GM12891 (cell line): ENCODE measurements around the gene LRRC8D.

Experiments used
- DNase-seq: peaks from one replicate; pipeline ENCODE4 v3.0.0; 2011; ENCODE audit warnings: low spot score; ENCODE audit not compliant: insufficient read length
- FAIRE-seq: peaks from 2 replicates; lab custom pipeline; 2011; peaks lifted over from hg19 to GRCh38; lab: Jason Lieb, UNC
- PAX5 ChIP-seq: IDR thresholded peaks from 2 replicates; pipeline ENCODE4 v1.6.1; 2011; ENCODE audit warnings: low read length, moderate library complexity, mild to moderate bottlenecking; ENCODE audit not compliant: insufficient read depth, severe bottlenecking
- POLR2A ChIP-seq: IDR thresholded peaks from 2 replicates; pipeline ENCODE4 v1.6.1; 2011; ENCODE audit warnings: low read depth, low read length, control low read depth
- POLR2AphosphoS5 ChIP-seq: IDR thresholded peaks from 2 replicates; pipeline ENCODE4 v1.6.1; 2011; ENCODE audit warnings: low read depth, low read length, control low read depth
- POU2F2 ChIP-seq: IDR thresholded peaks from 2 replicates; pipeline ENCODE4 v1.6.1; 2011; ENCODE audit warnings: low read depth, mild to moderate bottlenecking, control low read depth, low read length, moderate library complexity
- SPI1 ChIP-seq: IDR thresholded peaks from 2 replicates; pipeline ENCODE4 v1.6.1; 2011; ENCODE audit warnings: low read depth, low read length, control low read depth
- TAF1 ChIP-seq: IDR thresholded peaks from 2 replicates; pipeline ENCODE4 v1.6.1; 2011; ENCODE audit warnings: low read depth, low read length, control low read depth

The LRRC8D gene

DNA sequence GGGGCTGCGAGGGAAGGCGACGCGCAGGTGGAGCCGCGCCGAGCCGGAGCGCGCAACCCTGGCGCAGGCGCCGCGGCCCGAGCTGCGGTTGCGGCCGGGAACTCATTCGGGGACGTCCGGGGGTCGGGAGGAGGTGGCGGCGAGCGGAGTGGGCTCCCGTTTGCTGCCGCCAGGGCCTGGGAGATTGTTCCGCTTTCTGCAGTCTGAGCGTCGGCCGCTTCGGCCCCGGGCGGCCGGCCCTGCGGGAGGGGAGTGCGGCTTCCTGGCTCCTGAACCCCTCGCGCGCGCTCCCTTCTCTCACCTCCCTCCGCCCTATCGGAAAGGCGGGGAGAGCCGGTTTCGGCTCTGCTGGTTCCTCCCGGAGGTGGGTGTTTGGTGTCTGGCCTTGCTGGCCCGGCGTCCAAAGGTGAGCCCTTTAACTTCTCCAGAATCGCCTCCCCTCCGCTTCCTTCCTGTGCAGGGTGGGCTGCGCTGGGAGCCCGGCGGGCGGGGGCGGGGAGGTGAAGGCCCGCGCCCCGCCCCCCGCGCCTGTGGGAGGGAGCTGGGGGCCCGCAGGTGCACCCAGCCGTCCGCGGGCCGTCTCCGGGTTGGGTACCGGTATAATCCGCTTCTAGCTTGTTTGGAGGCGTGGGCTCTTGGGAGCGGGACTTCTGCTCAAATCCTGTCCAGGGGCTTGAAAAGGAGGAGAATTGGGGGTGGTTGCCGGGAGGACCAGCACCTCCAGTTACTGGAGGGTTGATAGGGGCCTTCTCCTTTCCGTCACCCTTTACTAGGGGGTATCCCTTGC is 683 bp downstream of the LRRC8D start:
- DNase-seq: peak; percentile 70
- TF ChIP-seq SPI1 (no peak), POLR2AphosphoS5 (no peak), POU2F2 (no peak), TAF1 (no peak), POLR2A (no peak), PAX5 (no peak)
- FAIRE-seq: peak; percentile 78

DNA sequence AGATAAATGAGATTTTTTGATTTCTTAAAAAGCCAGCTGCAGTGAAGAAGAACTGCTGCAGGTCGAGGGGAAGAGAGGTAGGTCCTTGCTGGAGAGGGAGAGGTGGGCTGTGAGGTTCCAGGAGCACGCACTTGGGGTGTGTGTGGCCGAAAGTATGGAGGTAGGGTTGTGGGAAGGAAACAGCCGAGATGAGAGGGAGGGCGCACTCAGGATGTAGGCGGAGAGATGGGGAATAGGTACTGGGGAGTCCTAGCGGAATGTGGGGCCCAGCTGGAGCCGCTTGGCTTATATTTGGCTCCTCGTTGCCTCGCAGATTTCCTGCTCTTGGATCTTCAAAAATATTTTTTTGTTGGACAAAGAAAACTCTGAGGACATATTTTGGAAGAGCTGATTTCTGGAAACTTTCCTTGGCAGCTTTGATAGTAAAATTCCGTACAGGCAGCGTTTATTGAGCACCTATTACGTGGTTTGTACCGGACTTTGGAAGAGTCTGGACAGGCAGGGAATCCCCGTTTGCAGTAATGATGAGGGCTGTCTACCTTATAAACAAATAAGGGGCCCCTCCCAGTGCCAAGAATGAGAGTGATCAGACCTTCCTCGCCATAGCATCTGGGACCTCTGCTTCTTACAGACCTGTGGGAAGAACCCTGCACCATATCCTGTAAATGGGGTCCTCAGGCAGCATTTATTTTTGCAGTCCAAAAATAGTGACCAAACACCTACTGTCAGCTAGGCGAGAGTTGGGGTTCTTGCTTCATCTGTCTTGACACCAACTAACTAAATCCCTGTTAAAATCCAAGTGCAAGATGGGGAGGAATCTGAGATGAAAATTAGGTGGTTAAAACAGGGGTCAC is 1.5 kb downstream of the LRRC8D start:
- DNase-seq (no peak), FAIRE-seq (peak; percentile 16)
- TF ChIP-seq PAX5 (no peak), SPI1 (no peak), TAF1 (no peak), POU2F2 (no peak), POLR2AphosphoS5 (no peak), POLR2A (no peak)

DNA sequence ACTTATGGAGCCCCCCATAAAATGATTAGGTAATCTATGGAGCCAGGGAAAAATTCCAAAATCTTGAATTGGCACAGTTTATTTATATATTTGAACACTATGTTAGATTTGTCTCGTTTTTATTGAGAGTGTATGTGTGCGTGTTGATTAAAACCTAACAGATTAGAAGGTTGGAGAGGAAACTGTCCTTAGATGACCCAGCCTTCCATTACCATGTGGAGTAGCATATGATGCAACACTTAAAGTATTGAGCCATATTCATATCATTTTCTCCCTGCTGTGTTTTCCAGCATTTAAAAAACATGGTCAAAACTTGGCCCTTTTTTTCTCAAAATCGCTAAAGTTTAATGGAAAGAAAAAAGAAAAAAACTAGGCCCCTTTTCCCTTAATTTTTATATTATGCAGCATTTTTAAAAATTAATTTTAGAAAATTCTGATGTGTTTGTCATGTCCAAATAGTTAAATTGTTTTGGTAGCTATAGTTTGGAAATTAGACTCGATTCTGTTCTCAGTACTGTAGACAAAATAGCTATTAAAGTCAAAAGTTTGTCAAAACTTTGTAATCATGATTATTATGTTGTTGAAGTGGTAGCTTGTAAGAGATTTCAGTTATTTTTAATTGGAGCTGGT is 2.3 kb downstream of the LRRC8D start:
- FAIRE-seq: no peak
- no peak for TF ChIP-seq POLR2A
- TF ChIP-seq POU2F2: no peak
- TF ChIP-seq POLR2AphosphoS5: no peak
- TF ChIP-seq PAX5: no peak
- TF ChIP-seq SPI1: no peak
- no peak for TF ChIP-seq TAF1
- no peak for DNase-seq

DNA sequence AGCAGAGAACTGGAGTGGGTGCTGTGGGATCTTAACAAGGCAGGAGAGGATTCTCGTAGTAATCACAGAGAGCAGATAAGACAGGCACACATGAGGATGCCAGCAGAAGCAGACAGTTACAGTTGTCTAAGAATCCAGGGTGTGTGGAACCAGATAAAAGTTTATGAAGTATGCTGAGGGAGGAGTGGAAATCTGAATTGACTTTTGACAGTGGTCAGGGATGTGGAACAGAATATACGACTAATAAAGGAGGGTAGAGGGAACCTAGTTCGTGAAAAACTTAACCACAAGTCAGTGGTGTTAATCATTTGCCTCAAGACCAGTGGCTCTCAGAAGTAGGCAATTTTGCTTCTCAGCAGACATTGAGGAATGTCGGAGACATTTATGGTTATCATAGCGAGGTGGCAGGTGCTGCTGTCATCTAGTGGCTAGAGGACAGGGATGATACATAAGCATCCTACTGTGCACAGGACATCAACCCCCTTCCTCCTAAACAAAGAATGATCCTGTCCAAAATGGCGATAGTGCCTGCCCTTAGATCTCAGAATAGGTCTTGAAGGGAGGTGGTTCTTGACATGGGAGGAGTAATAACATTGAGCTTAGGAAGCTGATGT is 3.0 kb downstream of the LRRC8D start:
- DNase-seq: no peak
- TF ChIP-seq TAF1 (no peak), POLR2AphosphoS5 (no peak), PAX5 (no peak), POLR2A (no peak), POU2F2 (no peak), SPI1 (no peak)
- peak; percentile 9 for FAIRE-seq

DNA sequence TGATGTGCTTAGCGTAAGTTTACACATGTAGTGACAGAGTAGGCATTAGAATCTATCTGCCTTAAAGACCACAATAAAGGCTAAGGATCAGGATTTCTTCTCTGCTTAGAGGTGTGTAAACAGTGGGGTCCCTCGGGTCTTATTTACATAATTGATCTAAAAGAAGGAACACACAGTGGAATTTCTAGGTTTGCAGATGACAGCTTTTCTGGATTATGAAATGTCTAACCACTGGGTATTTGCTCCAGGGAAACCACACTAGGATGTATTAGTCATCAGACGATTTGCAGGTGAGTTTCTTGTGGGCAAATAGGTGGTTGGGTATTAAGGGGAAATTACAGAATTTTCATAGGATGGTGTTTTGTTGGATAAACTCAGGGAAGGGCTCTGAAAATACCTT is 5.8 kb downstream of the LRRC8D start:
- DNase-seq (no peak), FAIRE-seq (no peak)
- no peak for TF ChIP-seq POU2F2
- TF ChIP-seq POLR2AphosphoS5: no peak
- no peak for TF ChIP-seq SPI1
- TF ChIP-seq TAF1: no peak
- no peak for TF ChIP-seq POLR2A
- TF ChIP-seq PAX5: no peak

DNA sequence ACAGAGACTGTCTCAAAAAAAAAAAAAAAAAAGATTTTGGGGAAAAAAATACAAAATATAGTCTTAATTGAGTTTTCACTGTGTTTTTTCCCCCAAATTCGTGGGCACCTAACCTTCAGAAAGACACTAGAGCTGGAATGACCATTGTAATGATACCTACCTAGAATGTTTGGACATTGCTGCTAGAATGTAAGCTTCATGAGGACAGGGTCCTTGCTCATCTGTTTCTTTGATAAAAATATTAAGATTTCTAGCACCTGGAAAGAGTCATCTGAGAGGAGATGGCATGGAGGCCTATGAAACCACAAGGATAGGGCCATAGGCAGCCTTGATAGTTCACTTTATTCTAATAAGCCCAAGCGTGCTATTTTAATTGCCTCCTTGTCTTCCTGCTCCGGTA is 6.5 kb downstream of the LRRC8D start:
- DNase-seq (no peak), FAIRE-seq (no peak)
- TF ChIP-seq POLR2AphosphoS5 (no peak), PAX5 (no peak)

DNA sequence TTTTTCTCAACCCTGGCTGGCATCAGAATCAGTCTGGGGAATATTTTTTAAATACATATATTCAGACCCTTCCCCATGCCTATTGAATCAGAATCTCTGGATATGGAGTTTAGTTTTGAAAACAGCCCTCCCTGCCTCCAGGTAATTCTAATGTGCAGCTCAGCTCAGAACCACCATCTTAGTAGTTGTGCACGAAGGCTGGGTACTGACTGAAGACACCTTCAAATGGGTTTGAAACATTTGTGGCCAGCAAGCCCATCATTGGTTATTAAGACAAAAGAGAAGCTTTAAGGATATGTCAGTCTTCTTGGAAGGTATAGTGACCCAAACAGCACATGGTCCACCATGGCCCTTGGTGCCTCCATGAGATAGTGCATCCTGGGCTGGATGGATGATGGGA is 7.1 kb downstream of the LRRC8D start:
- DNase-seq: no peak
- TF ChIP-seq POLR2AphosphoS5: no peak
- no peak for FAIRE-seq

DNA sequence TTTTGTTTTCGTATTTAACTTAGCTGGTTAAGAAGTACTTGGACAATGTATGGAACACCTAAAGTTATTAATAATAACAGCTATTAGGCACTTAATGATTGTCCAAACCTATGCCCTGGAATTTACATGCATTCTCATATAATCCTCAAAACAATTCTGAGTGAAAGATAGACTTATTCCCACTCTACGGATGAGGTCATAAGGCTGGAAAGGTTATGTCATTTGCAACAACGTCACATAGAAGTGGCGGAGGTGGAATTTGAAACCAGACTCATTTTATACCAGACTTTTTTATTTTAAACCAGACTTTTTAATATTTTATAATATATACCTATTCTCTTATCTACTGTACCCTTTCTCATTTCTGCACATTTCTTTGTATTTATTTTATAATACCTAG is 8.4 kb downstream of the LRRC8D start:
- no peak for TF ChIP-seq SPI1
- no peak for TF ChIP-seq POLR2AphosphoS5
- no peak for TF ChIP-seq POU2F2
- no peak for TF ChIP-seq TAF1
- no peak for TF ChIP-seq PAX5
- no peak for TF ChIP-seq POLR2A
- DNase-seq (no peak), FAIRE-seq (no peak)

DNA sequence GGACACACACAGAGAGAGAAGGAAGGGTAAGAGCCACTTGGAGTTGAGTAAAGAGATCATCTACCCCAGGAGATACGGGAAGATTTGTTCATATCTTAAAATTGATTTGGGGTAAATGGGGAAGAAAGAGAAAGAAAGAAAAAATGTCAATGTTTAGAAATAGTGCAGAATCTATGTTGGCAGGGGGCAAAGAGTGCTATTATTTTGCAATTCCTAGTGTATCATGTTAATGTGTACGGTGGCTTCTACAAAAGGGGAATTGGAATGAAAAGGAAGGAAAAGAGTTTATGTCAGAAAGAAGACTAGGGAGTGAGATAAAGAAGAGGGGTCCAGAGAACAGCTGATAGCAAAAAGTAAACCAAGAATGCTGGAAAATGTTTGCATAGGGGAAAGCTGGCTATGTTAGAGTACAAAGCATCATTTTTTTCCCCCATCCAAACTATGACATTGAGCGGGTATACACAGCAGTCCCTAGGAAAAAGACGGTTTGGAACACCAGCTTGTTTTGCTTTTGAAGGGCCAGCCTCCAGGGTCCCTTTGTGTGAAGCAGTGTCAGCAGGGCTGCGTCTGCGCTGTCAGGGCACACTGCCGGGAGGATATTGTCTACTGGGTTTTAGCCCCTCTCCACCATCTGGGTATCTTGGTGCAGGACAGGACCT is 10.8 kb downstream of the LRRC8D start:
- no peak for TF ChIP-seq POLR2AphosphoS5
- no peak for TF ChIP-seq PAX5
- TF ChIP-seq POU2F2: no peak
- no peak for TF ChIP-seq TAF1
- no peak for TF ChIP-seq POLR2A
- no peak for TF ChIP-seq SPI1
- DNase-seq (no peak), FAIRE-seq (no peak)
